Activated CD8-positive, alpha-beta T cell treated with anti-CD3 and anti-CD28 coated beads for 36 hours (primary cell): ENCODE data around the gene GADD45B. TPM values are rescaled to one million over a fixed set of nuclear protein-coding genes. Genes with fewer than 3 reads are reported as not detected.

Experiments
- ATAC-seq: fragments of 200-7000 bp; cut with Tn5 transposase; one replicate; pipeline ENCODE4 v1.10.0; 2021; ENCODE audit warnings: mild to moderate bottlenecking, moderate library complexity
- CTCF ChIA-PET: fragments of 350-600 bp; sonication (Branson Sonifier 250); formaldehyde crosslinking; loops from one replicate; lab custom pipeline; 2021; ENCODE audit warnings: antibody characterized with exemption; lab: Charles Lee
- POLR2A ChIA-PET: fragments of 350-600 bp; sonication (Branson Sonifier 250); formaldehyde crosslinking; loops from one replicate; lab custom pipeline; 2021; ENCODE audit warnings: antibody characterized with exemption; lab: Charles Lee
- DNase-seq: peaks from one replicate; pipeline ENCODE4 v3.0.0-alpha.2; 2020
- H3K27ac Mint-ChIP-seq: one replicate; pipeline ENCODE4 v1.8.0; 2021; ENCODE audit warnings: mild to moderate bottlenecking, mixed read lengths
- H3K27me3 Mint-ChIP-seq: one replicate; pipeline ENCODE4 v1.8.0; 2021; ENCODE audit warnings: mixed read lengths
- H3K36me3 Mint-ChIP-seq: one replicate; pipeline ENCODE4 v1.8.0; 2021; ENCODE audit warnings: low read depth, mixed read lengths
- H3K4me1 Mint-ChIP-seq: one replicate; pipeline ENCODE4 v1.8.0; 2021; ENCODE audit warnings: low read depth, mixed read lengths
- H3K4me3 Mint-ChIP-seq: one replicate; pipeline ENCODE4 v1.8.0; 2021; ENCODE audit warnings: mild to moderate bottlenecking, moderate library complexity, mixed read lengths
- H3K9me3 Mint-ChIP-seq: one replicate; pipeline ENCODE4 v1.8.0; 2021; ENCODE audit warnings: mixed read lengths
- CTCF ChIP-seq: fragments of 200-600 bp; IDR thresholded peaks from one replicate; pipeline ENCODE4 v1.8.0; 2022; ENCODE audit warnings: antibody characterized with exemption, mild to moderate bottlenecking
- intact Hi-C: fragments of 100-400 bp; cut with micrococcal nuclease; formaldehyde crosslinking; loops from one replicate; pipeline ENCODE4 v1.10.0; 2022
- total RNA-seq, 2 experiments: library from RNA; stranded (reverse); gene quantifications; one replicate each; pipeline ENCODE4 v1.2.3, GENCODE V29; 2021

The GADD45B gene
- total RNA-seq, 2 experiments from 2014 or later, result 98.3 to 102 TPM

DNA sequence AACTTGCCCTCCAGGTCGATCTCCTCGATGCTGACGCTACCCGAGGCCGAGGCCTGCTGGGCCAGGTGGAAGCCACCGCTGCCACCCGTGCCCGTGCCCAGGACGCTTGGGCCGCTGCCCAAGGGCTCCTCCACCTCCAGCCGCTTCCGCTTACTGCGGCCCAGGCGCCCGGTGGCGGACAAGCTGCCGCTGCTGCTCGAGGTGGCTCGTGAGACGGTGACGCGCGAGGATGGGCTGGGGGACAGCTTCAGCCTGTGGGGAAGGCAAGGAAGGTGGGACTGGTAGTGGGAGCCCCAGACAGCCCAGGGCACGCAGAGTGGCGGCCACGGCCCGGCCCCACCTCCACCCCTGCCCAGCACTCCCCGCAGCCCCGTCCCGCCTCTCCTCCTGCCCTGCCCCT is 42.1 kb upstream of the GADD45B start:
- CTCF ChIA-PET, result no interaction called here
- H3K9me3 Mint-ChIP-seq, result no peaks in the 10 kb centered on the region
- intact Hi-C loops, result no loop called here
- TF ChIP-seq CTCF, result no peak
- H3K36me3 Mint-ChIP-seq, result peaks cover 18% of the 10 kb centered on the region
- no peak for ATAC-seq
- H3K27me3 Mint-ChIP-seq, result no peaks in the 10 kb centered on the region
- POLR2A ChIA-PET, result no interaction called here
- DNase-seq, result no peak
- no peaks in the 10 kb centered on the region for H3K4me1 Mint-ChIP-seq
- H3K4me3 Mint-ChIP-seq, result no peak overlapping the region
- H3K27ac Mint-ChIP-seq, result no peak overlapping the region

GRCh38 chr19:2434267-2434666 is 41.7 kb upstream of the GADD45B start:
- peaks cover 18% of the 10 kb centered on the region for H3K36me3 Mint-ChIP-seq
- ChIA-PET CTCF (no interaction called here), POLR2A (interaction anchor here (0.9 kb wide), 1 partner anchor 13 kb away, joined by 3 read pairs; no protein-coding TSS in a partner anchor)
- no peaks in the 10 kb centered on the region for H3K27me3 Mint-ChIP-seq
- no peak overlapping the region for H3K27ac Mint-ChIP-seq
- intact Hi-C loops, result no loop called here
- no peaks in the 10 kb centered on the region for H3K4me1 Mint-ChIP-seq
- H3K9me3 Mint-ChIP-seq, result no peaks in the 10 kb centered on the region
- TF ChIP-seq CTCF, result no peak
- DNase-seq, result no peak
- H3K4me3 Mint-ChIP-seq, result no peak overlapping the region
- no peak for ATAC-seq

- no peaks in the 10 kb centered on the region for H3K4me1 Mint-ChIP-seq
- CTCF ChIA-PET, result no interaction called here
- POLR2A ChIA-PET, result interaction anchor here (0.9 kb wide), 1 partner anchor 13 kb away, joined by 3 read pairs; no protein-coding TSS in a partner anchor
- H3K9me3 Mint-ChIP-seq, result no peaks in the 10 kb centered on the region
- ATAC-seq, result no peak
- H3K27ac Mint-ChIP-seq, result no peak overlapping the region
- no peak for TF ChIP-seq CTCF
- peaks cover 16% of the 10 kb centered on the region for H3K36me3 Mint-ChIP-seq
- intact Hi-C loops, result no loop called here
- H3K27me3 Mint-ChIP-seq, result no peaks in the 10 kb centered on the region
- H3K4me3 Mint-ChIP-seq, result no peak overlapping the region
- no peak for DNase-seq
These were observed 41.1 kb upstream of the GADD45B start for GRCh38 chr19:2434721-2435265.

DNA sequence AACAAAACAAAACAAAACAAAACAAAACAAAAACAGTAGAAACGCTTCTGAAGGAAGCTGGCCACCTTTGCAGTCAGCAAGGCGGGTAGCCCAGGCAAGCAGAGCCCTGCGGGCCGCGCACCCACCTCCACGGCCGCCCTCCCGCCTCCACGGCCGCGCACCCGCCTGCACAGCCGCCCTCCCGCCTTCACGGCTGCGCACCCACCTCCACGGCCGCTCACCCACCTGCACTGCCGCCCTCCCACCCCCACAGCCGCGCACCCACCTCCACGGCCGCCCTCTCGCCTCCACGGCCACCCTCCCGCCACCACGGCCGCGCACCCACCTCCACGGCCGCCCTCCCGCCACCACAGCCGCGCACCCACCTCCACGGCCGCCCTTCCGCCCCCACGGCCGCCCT is 39.5 kb upstream of the GADD45B start:
- no peak for ATAC-seq
- no peak overlapping the region for H3K4me3 Mint-ChIP-seq
- no peak overlapping the region for H3K27ac Mint-ChIP-seq
- intact Hi-C loops, result no loop called here
- H3K9me3 Mint-ChIP-seq, result no peaks in the 10 kb centered on the region
- H3K4me1 Mint-ChIP-seq, result no peaks in the 10 kb centered on the region
- CTCF ChIA-PET, result no interaction called here
- no peak for DNase-seq
- TF ChIP-seq CTCF, result no peak
- H3K36me3 Mint-ChIP-seq, result peaks cover 20% of the 10 kb centered on the region
- H3K27me3 Mint-ChIP-seq, result no peaks in the 10 kb centered on the region
- POLR2A ChIA-PET, result interaction anchor here (0.6 to 1.5 kb wide), 4 partner anchors 10 to 185 kb away, joined by 3 to 4 read pairs (median 3); partner anchors contain the start of gene LMNB2

DNA sequence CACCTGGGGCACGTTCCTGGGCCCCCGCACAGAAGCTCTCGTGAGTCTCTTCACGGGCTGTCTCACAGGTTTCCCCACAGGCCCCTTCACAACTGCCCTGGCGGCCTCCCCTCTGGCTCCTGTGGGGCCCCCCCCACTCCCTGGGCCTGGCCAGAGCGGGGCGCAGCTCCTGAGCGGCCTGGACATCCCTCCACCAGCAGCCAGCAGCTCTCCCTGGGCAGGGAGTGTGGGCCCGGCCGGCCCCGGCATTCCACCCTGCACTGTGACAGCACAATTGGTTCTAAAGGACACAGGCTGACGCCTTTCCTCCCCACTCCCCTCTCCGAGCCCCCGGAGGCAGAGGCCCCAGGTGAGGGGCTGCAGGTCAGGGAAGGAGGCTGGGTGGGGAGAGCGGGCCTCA is 39.0 kb upstream of the GADD45B start:
- peaks cover 23% of the 10 kb centered on the region for H3K36me3 Mint-ChIP-seq
- H3K9me3 Mint-ChIP-seq, result no peaks in the 10 kb centered on the region
- ATAC-seq (no peak), DNase-seq (no peak)
- H3K27ac Mint-ChIP-seq, result no peak overlapping the region
- H3K27me3 Mint-ChIP-seq, result no peaks in the 10 kb centered on the region
- ChIA-PET CTCF (no interaction called here), POLR2A (interaction anchor here (0.6 to 1.5 kb wide), 6 partner anchors 9 to 184 kb away, joined by 3 to 4 read pairs (median 3); partner anchors contain the start of gene LMNB2)
- no peak for TF ChIP-seq CTCF
- intact Hi-C loops, result no loop called here
- H3K4me1 Mint-ChIP-seq, result no peaks in the 10 kb centered on the region
- H3K4me3 Mint-ChIP-seq, result no peak overlapping the region
